K562 (cell line): ENCODE data around the gene MLF1. TPM values are rescaled to one million over a fixed set of nuclear protein-coding genes. Genes with fewer than 3 reads are reported as not detected.

Experiments used
- ARID3A ChIP-seq: IDR thresholded peaks from 2 replicates; pipeline ENCODE4 v1.6.1; 2012; ENCODE audit warnings: low read depth, low read length, improper control_type of control experiment, borderline replicate concordance
- CBX5 ChIP-seq: IDR thresholded peaks from 2 replicates; pipeline ENCODE4 v1.6.1; 2014; ENCODE audit warnings: low read depth, borderline replicate concordance
- CLOCK ChIP-seq: fragments of 250-450 bp; sonication (Bioruptor Pico); IDR thresholded peaks from 2 replicates; pipeline ENCODE4 v1.4.0; 2020; ENCODE audit warnings: mild to moderate bottlenecking, moderate library complexity, borderline replicate concordance
- CREBBP ChIP-seq: IDR thresholded peaks from one replicate; pipeline ENCODE4 v1.6.1; 2012; ENCODE audit warnings: low read depth, mild to moderate bottlenecking, control low read depth, inconsistent platforms, low read length
- EZH2 ChIP-seq: IDR thresholded peaks from 2 replicates; pipeline ENCODE4 v1.6.1; 2012; ENCODE audit warnings: low read depth, mild to moderate bottlenecking, inconsistent platforms, low read length, borderline replicate concordance
- MAZ ChIP-seq, 2 experiments: fragments of 450-650 bp in 1 of 2; sonication (generic) in 1 of 2; formaldehyde crosslinking; IDR thresholded peaks in 1 of 2; conservative IDR thresholded peaks in 1 of 2; 2 replicates each; pipeline versions ENCODE4 v1.4.0 to v1.5.0; 2020; ENCODE audit warnings: mild to moderate bottlenecking in 1 of 2, missing genetic modification reagents in 1 of 2
- MBD2 ChIP-seq: sonication (generic); IDR thresholded peaks from 2 replicates; pipeline ENCODE4 v1.6.1; 2016; ENCODE audit warnings: low read depth, borderline replicate concordance
- PHF8 ChIP-seq: fragments of 200-600 bp; sonication (generic); IDR thresholded peaks from 2 replicates; pipeline ENCODE4 v1.6.1; 2012; ENCODE audit warnings: mixed run types, mild to moderate bottlenecking, inconsistent platforms, low read length, moderate library complexity, borderline replicate concordance
- PHTF2 ChIP-seq: fragments of 250-450 bp; sonication (Bioruptor Pico); IDR thresholded peaks from 2 replicates; pipeline ENCODE4 v1.5.0; 2021; ENCODE audit warnings: mild to moderate bottlenecking
- PTBP1 ChIP-seq: fragments of 200-400 bp; formaldehyde crosslinking; IDR thresholded peaks from 2 replicates; pipeline ENCODE4 v1.6.1; 2017; ENCODE audit warnings: low read depth, low read length
- TCF15 ChIP-seq: fragments of 250-450 bp; sonication (Bioruptor Pico); IDR thresholded peaks from 2 replicates; pipeline ENCODE4 v1.8.0; 2022; ENCODE audit warnings: moderate library complexity, mild to moderate bottlenecking, inconsistent platforms
- TCF7 ChIP-seq: sonication (generic); IDR thresholded peaks from 2 replicates; pipeline ENCODE4 v1.6.1; 2016; ENCODE audit warnings: antibody characterized with exemption, borderline replicate concordance
- ZBTB11 ChIP-seq, 3 experiments: fragments of 200-800 bp in 1 of 3; fragments of 250-450 bp in 1 of 3; fragments of 450-650 bp in 1 of 3; sonication (Bioruptor Pico) in 1 of 3; sonication (Bioruptor generic) in 1 of 3; formaldehyde crosslinking in 1 of 3; IDR thresholded peaks; 2 replicates each; pipeline versions ENCODE4 v1.6.1 to v1.8.0; 2016 to 2022; ENCODE audit warnings: mild to moderate bottlenecking in 2 of 3, missing genetic modification characterization in 2 of 3, missing compliant biosample characterization in 1 of 3, moderate library complexity in 1 of 3
- ZKSCAN8 ChIP-seq: fragments of 200-800 bp; sonication (Bioruptor generic); IDR thresholded peaks from 2 replicates; pipeline ENCODE4 v1.6.1; 2016; ENCODE audit warnings: missing genetic modification characterization, missing compliant biosample characterization
- ZNF175 ChIP-seq: fragments of 200-800 bp; sonication (Bioruptor generic); IDR thresholded peaks from 2 replicates; pipeline ENCODE4 v1.6.1; 2016; ENCODE audit warnings: low read depth, mild to moderate bottlenecking, missing genetic modification characterization, missing compliant biosample characterization
- ZNF253 ChIP-seq: fragments of 250-450 bp; sonication (Bioruptor Pico); conservative IDR thresholded peaks from 2 replicates; pipeline ENCODE4 v1.6.1; 2021; ENCODE audit warnings: mild to moderate bottlenecking
- ZNF699 ChIP-seq: fragments of 250-450 bp; sonication (Bioruptor Pico); IDR thresholded peaks from 2 replicates; pipeline ENCODE4 v1.8.0; 2021; ENCODE audit warnings: mild to moderate bottlenecking, moderate library complexity; ENCODE audit not compliant: insufficient replicate concordance
- ZNF707 ChIP-seq: fragments of 250-450 bp; sonication (Bioruptor Pico); conservative IDR thresholded peaks from 2 replicates; pipeline ENCODE4 v1.8.0; 2022; ENCODE audit warnings: inconsistent platforms, mild to moderate bottlenecking, moderate library complexity
- ZNF76 ChIP-seq: fragments of 250-450 bp; sonication (Bioruptor Pico); IDR thresholded peaks from 2 replicates; pipeline ENCODE4 v1.4.0; 2020; ENCODE audit warnings: mild to moderate bottlenecking, moderate library complexity, borderline replicate concordance
- polyA plus RNA-seq, 8 experiments: library from polyadenylated mRNA; depleted of rRNA in 4 of 8; stranded (reverse) in 5 of 8; unstranded in 3 of 8; fragments of >200 nt; fragmentation: Nextera tagmentation in 2 of 8; fragmentation: Illumina TruSeq in 1 of 8; extraction: Ambion mirVana in 2 of 8; extraction: Trizol in 1 of 8; gene quantifications; 2 replicates each; pipeline versions ENCODE4 v1.2.1 to v1.2.3, GENCODE V29; 2011 to 2014; ENCODE audit warnings: inconsistent platforms in 1 of 8, missing spikeins in 1 of 8
- total RNA-seq, 7 experiments: library from RNA; depleted of rRNA in 6 of 7; stranded (reverse); fragments of >200 nt in 6 of 7; fragmentation: Illumina TruSeq in 2 of 7; extraction: Trizol in 2 of 7; gene quantifications; 2 replicates each; pipeline versions ENCODE4 v1.2.1 to v1.2.3, GENCODE V29; 2011 to 2021; ENCODE audit warnings: low replicate concordance in 1 of 7

The MLF1 gene
- total and polyA plus RNA-seq, 9 of the 15 experiments (the other 6 are each of a cell fraction or from before 2014, with no cell fraction given), result 20.4 to 71.0 (median 27.1) TPM

- no peak for TF ChIP-seq ARID3A
- no peak for TF ChIP-seq EZH2
- TF ChIP-seq TCF15 (CRISPR knock-in tag), result no peak
- TF ChIP-seq MAZ (CRISPR knock-in tag; conservative IDR thresholded peaks at IDR 0.05 in 1 of 2, IDR thresholded peaks at IDR 0.05 in 1 of 2), result peak; percentile 76 to 80; a peak in 3 of 4 replicates
- no peak for TF ChIP-seq ZNF707
- 0 out of 2 replicates have a peak, but pooled peaks have one; percentile 64 for TF ChIP-seq MBD2
- no peak for TF ChIP-seq ZNF699 (CRISPR knock-in tag)
- TF ChIP-seq PTBP1, result no peak
- TF ChIP-seq CBX5, result no peak
- TF ChIP-seq ZKSCAN8, result no peak
- peak; percentile 95 for TF ChIP-seq PHF8
- peak; percentile 86; the same call in 1 of the 2 replicates for TF ChIP-seq ZNF76
- TF ChIP-seq ZNF253 (CRISPR knock-in tag), result no peak
- no peak for TF ChIP-seq ZNF175 (CRISPR knock-in tag)
- no peak for TF ChIP-seq CREBBP
- peak; percentile 86 to 97 (median 88); a peak in 5 of 6 replicates for TF ChIP-seq ZBTB11 (CRISPR knock-in tag; IDR thresholded peaks at IDR 0.05)
- peak; percentile 23; the same call in 1 of the 2 replicates for TF ChIP-seq CLOCK (CRISPR knock-in tag)
- no peak for TF ChIP-seq PHTF2 (CRISPR knock-in tag)
- TF ChIP-seq TCF7, result no peak
These were observed 73.4 kb downstream of the MLF1 start, which contains the start of gene GFM1 (continued) for GRCh38 chr3:158644345-158644908.
